HepG2 (cell line): Measurements from ENCODE around the gene PDE9A. TPM values are rescaled to one million over a fixed set of nuclear protein-coding genes. Genes with fewer than 3 reads are reported as not detected.

Source experiments
- ATAC-seq: fragments of 200-7000 bp; cut with Tn5 transposase; 3 replicates; pipeline ENCODE4 v1.9.1; 2020; ENCODE audit warnings: mild to moderate bottlenecking, moderate library complexity
- BruUV-seq: library from RNA; stranded (reverse); fragments of 400-500 nt; replicated peaks from 2 replicates; lab custom pipeline; 2021; lab: Mats Ljungman, UMichigan
- CTCF ChIA-PET: fragments of 300-600 bp; formaldehyde crosslinking; extraction: SDS; loops from one replicate; lab custom pipeline; 2021; ENCODE audit warnings: low total read pairs, inconsistent platforms, low intra/inter-chr PET ratio; lab: Yijun Ruan, JAX
- POLR2A ChIA-PET: fragments of 350-600 bp; sonication (Branson Sonifier 250); formaldehyde crosslinking; loops from one replicate; lab custom pipeline; 2020; ENCODE audit warnings: antibody characterized with exemption, inconsistent platforms; lab: Yijun Ruan, JAX
- DNase-seq: peaks from one replicate; pipeline ENCODE4 v3.0.0-alpha.2; 2015; ENCODE audit warnings: low spot score
- FAIRE-seq: peaks from 3 replicates; lab custom pipeline; 2011; peaks lifted over from hg19 to GRCh38; lab: Jason Lieb, UNC
- H2AFZ ChIP-seq: one replicate; pipeline ENCODE4 v1.6.1; 2011; ENCODE audit warnings: low read length, inconsistent platforms
- H3K27ac ChIP-seq: fragments of 300-600 bp; 3 replicates; pipeline ENCODE4 v1.8.0; 2011; ENCODE audit warnings: mixed run types, mild to moderate bottlenecking, mixed read lengths, low read length, inconsistent platforms; ENCODE audit not compliant: insufficient read depth; ENCODE audit errors: extremely low read length
- H3K27me3 ChIP-seq, 2 experiments: fragments of 200-600 bp in 1 of 2; 2 replicates in 1 of 2; 3 replicates in 1 of 2; pipeline versions ENCODE4 v1.6.0 to v1.8.0; 2011; ENCODE audit warnings: low read length in 2 of 2, mild to moderate bottlenecking in 2 of 2, moderate library complexity in 2 of 2, inconsistent platforms in 1 of 2; ENCODE audit not compliant: insufficient read depth in 2 of 2, control insufficient read depth in 1 of 2
- H3K36me3 ChIP-seq, 2 experiments: fragments of 200-600 bp in 1 of 2; replicated peaks in 1 of 2; 2 replicates in 1 of 2; 3 replicates in 1 of 2; pipeline versions ENCODE4 v1.5.1 to v1.8.0; 2011; ENCODE audit warnings: low read length in 2 of 2, inconsistent platforms in 1 of 2; ENCODE audit not compliant: insufficient read depth in 2 of 2, control insufficient read depth in 1 of 2
- H3K4me1 ChIP-seq: 2 replicates; pipeline ENCODE4 v1.5.1; 2012; ENCODE audit warnings: low read length, inconsistent platforms; ENCODE audit not compliant: insufficient read depth
- H3K4me2 ChIP-seq: 2 replicates; pipeline ENCODE4 v1.6.0; 2011; ENCODE audit warnings: low read depth, low read length, inconsistent platforms
- H3K4me3 ChIP-seq, 3 experiments: fragments of 200-600 bp in 1 of 3; sonication (generic), shearing (Covaris generic) in 1 of 3; replicated peaks in 1 of 3; 2 replicates each; pipeline ENCODE4 v1.5.1; 2011 to 2016; ENCODE audit warnings: low read length in 3 of 3, inconsistent platforms in 2 of 3, low read depth in 2 of 3, mild to moderate bottlenecking in 2 of 3, control low read depth in 1 of 3, mixed read lengths in 1 of 3; ENCODE audit not compliant: insufficient read depth in 1 of 3
- H3K79me2 ChIP-seq: one replicate; pipeline ENCODE4 v1.6.1; 2011; ENCODE audit warnings: low read length, inconsistent platforms; ENCODE audit not compliant: insufficient read depth
- H3K9ac ChIP-seq: 2 replicates; pipeline ENCODE4 v1.6.0; 2011; ENCODE audit warnings: mild to moderate bottlenecking, low read depth, low read length, inconsistent platforms; ENCODE audit not compliant: insufficient read depth
- H3K9me3 ChIP-seq: 2 replicates; pipeline ENCODE4 v1.5.1; 2012; ENCODE audit warnings: mild to moderate bottlenecking, low read length
- H4K20me1 ChIP-seq: 2 replicates; pipeline ENCODE4 v1.6.0; 2011; ENCODE audit warnings: inconsistent platforms, mild to moderate bottlenecking, low read length, moderate library complexity; ENCODE audit not compliant: insufficient read depth
- ARNTL ChIP-seq: sonication (generic); formaldehyde crosslinking; IDR thresholded peaks from 2 replicates; pipeline ENCODE4 v1.4.0; 2020; ENCODE audit warnings: mild to moderate bottlenecking, missing genetic modification reagents
- BRF2 ChIP-seq: sonication (generic); formaldehyde crosslinking; IDR thresholded peaks from 2 replicates; pipeline ENCODE4 v1.8.1; 2022; ENCODE audit warnings: mild to moderate bottlenecking, missing genetic modification reagents
- HMGA1 ChIP-seq: sonication (generic); formaldehyde crosslinking; conservative IDR thresholded peaks from 2 replicates; pipeline ENCODE4 v1.4.0; 2020; ENCODE audit warnings: missing genetic modification reagents
- KDM3A ChIP-seq: IDR thresholded peaks from 2 replicates; pipeline ENCODE4 v1.6.1; 2018; ENCODE audit warnings: low read depth, missing compliant biosample characterization
- NCOA5 ChIP-seq: sonication (generic); formaldehyde crosslinking; IDR thresholded peaks from 2 replicates; pipeline ENCODE4 v1.4.0; 2020; ENCODE audit warnings: missing genetic modification reagents
- NFKBIZ ChIP-seq: IDR thresholded peaks from 2 replicates; pipeline ENCODE4 v1.6.1; 2018; ENCODE audit warnings: missing genetic modification reagents, missing compliant biosample characterization
- PPARG ChIP-seq: conservative IDR thresholded peaks from 2 replicates; pipeline ENCODE4 v1.6.1; 2016; ENCODE audit warnings: missing biosample characterization, missing genetic modification reagents
- SRY ChIP-seq: sonication (generic); formaldehyde crosslinking; IDR thresholded peaks from 2 replicates; pipeline ENCODE4 v1.8.0; 2022; ENCODE audit warnings: mild to moderate bottlenecking, missing genetic modification reagents
- TRIM24 ChIP-seq: sonication (generic); formaldehyde crosslinking; IDR thresholded peaks from 2 replicates; pipeline ENCODE4 v1.8.0; 2022; ENCODE audit warnings: mild to moderate bottlenecking, missing genetic modification reagents
- ZBTB21 ChIP-seq: sonication (generic); formaldehyde crosslinking; IDR thresholded peaks from 2 replicates; pipeline ENCODE4 v1.4.0; 2020; ENCODE audit warnings: missing genetic modification reagents
- ZBTB38 ChIP-seq: sonication (generic); formaldehyde crosslinking; IDR thresholded peaks from 2 replicates; pipeline ENCODE4 v1.5.1; 2020; ENCODE audit warnings: mild to moderate bottlenecking, missing genetic modification reagents
- ZFP41 ChIP-seq: sonication (generic); formaldehyde crosslinking; IDR thresholded peaks from 2 replicates; pipeline ENCODE4 v1.4.0; 2020; ENCODE audit warnings: mild to moderate bottlenecking, missing genetic modification reagents, borderline replicate concordance
- ZFP82 ChIP-seq: sonication (generic); formaldehyde crosslinking; IDR thresholded peaks from 2 replicates; pipeline ENCODE4 v1.5.1; 2020; ENCODE audit warnings: mild to moderate bottlenecking, missing genetic modification reagents, borderline replicate concordance
- ZNF326 ChIP-seq: sonication (generic); formaldehyde crosslinking; IDR thresholded peaks from 2 replicates; pipeline ENCODE4 v1.4.0; 2020; ENCODE audit warnings: missing genetic modification reagents, borderline replicate concordance
- ZNF331 ChIP-seq: sonication (generic); formaldehyde crosslinking; IDR thresholded peaks from 2 replicates; pipeline ENCODE4 v1.4.0; 2020; ENCODE audit warnings: missing genetic modification reagents
- ZNF619 ChIP-seq: sonication (generic); formaldehyde crosslinking; IDR thresholded peaks from 2 replicates; pipeline ENCODE4 v1.4.0; 2020; ENCODE audit warnings: mild to moderate bottlenecking, missing genetic modification reagents
- WGBS: methylation state at CpG from one replicate; pipeline ENCODE4 v1.1.6; 2017; ENCODE audit warnings: low lambda C conversion rate; 5-methylcytosine and 5-hydroxymethylcytosine counted together
- in situ Hi-C: cut with HindIII; loops from 2 replicates; pipeline ENCODE4 v1.10.0; 2017; ENCODE audit warnings: low pct_unique_long_range_greater_than_20kb; ENCODE audit not compliant: extremely low pct_ligation_motif_present
- intact Hi-C: fragments of 100-400 bp; cut with micrococcal nuclease; formaldehyde crosslinking; loops from one replicate; pipeline ENCODE4 v1.10.0; 2022; ENCODE audit not compliant: unreplicated experiment
- polyA plus RNA-seq, 8 experiments: library from polyadenylated mRNA; depleted of rRNA in 3 of 8; stranded (reverse) in 7 of 8; unstranded in 1 of 8; fragments of >200 nt; fragmentation: Illumina TruSeq in 4 of 8; extraction: Trizol in 4 of 8; gene quantifications; 2 replicates each; pipeline versions ENCODE4 v1.2.1 to v1.2.3, GENCODE V29; 2011 to 2016; ENCODE audit warnings: low read depth in 4 of 8, missing spikeins in 1 of 8, mixed read lengths in 1 of 8; ENCODE audit not compliant: insufficient read depth in 1 of 8
- total RNA-seq, 5 experiments: library from RNA; depleted of rRNA; stranded (reverse); fragments of >200 nt; fragmentation: Illumina TruSeq; extraction: Trizol; gene quantifications; 2 replicates each; pipeline ENCODE4 v1.2.3, GENCODE V29; 2016; ENCODE audit warnings: low read depth in 1 of 5
- TF ChIP-seq, protein P1 (sequence below): IDR thresholded peaks from 2 replicates; pipeline ENCODE4 v1.6.1; 2018; ENCODE audit warnings: missing genetic modification reagents, mild to moderate bottlenecking, missing compliant biosample characterization
- TF ChIP-seq, protein P2 (sequence below): sonication (generic); formaldehyde crosslinking; IDR thresholded peaks from 2 replicates; pipeline ENCODE4 v1.8.0; 2023; ENCODE audit warnings: mild to moderate bottlenecking, missing genetic modification reagents

Gene PDE9A
- total and polyA plus RNA-seq, 2 of the 13 experiments (the other 11 are each of a cell fraction or from before 2014, with no cell fraction given): 4.6 to 19.7 TPM

GRCh38 chr21:42694751-42695696 lies 41.6 kb downstream of the PDE9A start:
- DNase-seq: no peak
- H3K36me3 ChIP-seq: peaks cover 0 to 3% of the 10 kb centered on the region in 2 experiments; a peak in 2 of 5 replicates
- no peaks in the 10 kb centered on the region for H3K27me3 ChIP-seq
- POLR2A ChIA-PET: no interaction called here
- no peak for TF ChIP-seq TRIM24 (CRISPR knock-in tag)
- TF ChIP-seq PPARG (CRISPR knock-in tag): no peak
- TF ChIP-seq BRF2 (CRISPR knock-in tag): no peak
- TF ChIP-seq ZBTB21 (CRISPR knock-in tag): no peak
- TF ChIP-seq SRY: no peak
- TF ChIP-seq ZFP41 (CRISPR knock-in tag): no peak
- TF ChIP-seq ZBTB38: no peak
- TF ChIP-seq ZNF326: no peak
- no peak for TF ChIP-seq NCOA5 (CRISPR knock-in tag)
- TF ChIP-seq ZFP82 (CRISPR knock-in tag): no peak
- no peak for TF ChIP-seq ZNF619 (CRISPR knock-in tag)
- TF ChIP-seq, protein P1, sequence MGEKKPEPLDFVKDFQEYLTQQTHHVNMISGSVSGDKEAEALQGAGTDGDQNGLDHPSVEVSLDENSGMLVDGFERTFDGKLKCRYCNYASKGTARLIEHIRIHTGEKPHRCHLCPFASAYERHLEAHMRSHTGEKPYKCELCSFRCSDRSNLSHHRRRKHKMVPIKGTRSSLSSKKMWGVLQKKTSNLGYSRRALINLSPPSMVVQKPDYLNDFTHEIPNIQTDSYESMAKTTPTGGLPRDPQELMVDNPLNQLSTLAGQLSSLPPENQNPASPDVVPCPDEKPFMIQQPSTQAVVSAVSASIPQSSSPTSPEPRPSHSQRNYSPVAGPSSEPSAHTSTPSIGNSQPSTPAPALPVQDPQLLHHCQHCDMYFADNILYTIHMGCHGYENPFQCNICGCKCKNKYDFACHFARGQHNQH (CRISPR knock-in tag): no peak
- TF ChIP-seq, protein P2, sequence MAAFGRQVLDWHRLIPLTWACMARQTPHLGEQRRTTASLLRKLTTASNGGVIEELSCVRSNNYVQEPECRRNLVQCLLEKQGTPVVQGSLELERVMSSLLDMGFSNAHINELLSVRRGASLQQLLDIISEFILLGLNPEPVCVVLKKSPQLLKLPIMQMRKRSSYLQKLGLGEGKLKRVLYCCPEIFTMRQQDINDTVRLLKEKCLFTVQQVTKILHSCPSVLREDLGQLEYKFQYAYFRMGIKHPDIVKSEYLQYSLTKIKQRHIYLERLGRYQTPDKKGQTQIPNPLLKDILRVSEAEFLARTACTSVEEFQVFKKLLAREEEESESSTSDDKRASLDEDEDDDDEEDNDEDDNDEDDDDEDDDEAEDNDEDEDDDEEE (CRISPR knock-in tag): no peak
- no peak for TF ChIP-seq KDM3A (CRISPR knock-in tag)
- no peak for TF ChIP-seq ZNF331 (CRISPR knock-in tag)
- TF ChIP-seq NFKBIZ: no peak
- no peak for TF ChIP-seq HMGA1
- no peak for TF ChIP-seq ARNTL (CRISPR knock-in tag)
- TF ChIP-seq, all 625 proteins: peak for 0
- no peak overlapping the region for H3K4me3 ChIP-seq
- no peaks in the 10 kb centered on the region for H3K79me2 ChIP-seq
- H3K4me2 ChIP-seq: no peak overlapping the region
- H3K9ac ChIP-seq: no peak overlapping the region
- BruUV-seq: no TSS peak
- CTCF ChIA-PET: no interaction called here
- H3K4me1 ChIP-seq: no peaks in the 10 kb centered on the region
- no peak overlapping the region for H3K27ac ChIP-seq
- ATAC-seq (no peak), FAIRE-seq (no peak)
- no peaks in the 10 kb centered on the region for H4K20me1 ChIP-seq
- H3K9me3 ChIP-seq: no peaks in the 10 kb centered on the region
- 93% methylated on average over 20 of the region's 20 CpGs for WGBS
- intact Hi-C loops (no loop called here), in situ Hi-C loops (no loop called here)
- no peak overlapping the region for H2AFZ ChIP-seq
